Heart right ventricle (tissue), 16 donors: ENCODE measurements around the gene NMUR1. TPM values are rescaled to one million over a fixed set of nuclear protein-coding genes. Genes with fewer than 3 reads are reported as not detected.

Source experiments
- ATAC-seq, 8 donors: fragments of 200-7000 bp; cut with Tn5 transposase; one replicate each; pipeline ENCODE4 v1.9.1; 2020; ENCODE audit warnings: mild to moderate bottlenecking in 8 of 8, moderate library complexity in 8 of 8, moderate number of reproducible peaks in 1 of 8
- DNase-seq, 2 donors: peaks; one replicate each; pipeline ENCODE4 v3.0.0-alpha.2; 2020
- H3K27ac ChIP-seq, 10 donors: fragments of 200-600 bp; sonication (generic) in 2 of 10; one replicate each; pipeline versions ENCODE4 v1.5.0 to v1.8.0; 2020 to 2022; ENCODE audit warnings: mild to moderate bottlenecking in 3 of 10
- H3K27me3 ChIP-seq, 7 donors: fragments of 200-600 bp; one replicate each; pipeline ENCODE4 v1.8.0; 2021 to 2022; ENCODE audit warnings: mild to moderate bottlenecking in 2 of 7
- H3K36me3 ChIP-seq, 9 donors: fragments of 200-600 bp; sonication (generic) in 1 of 9; one replicate each; pipeline versions ENCODE4 v1.5.0 to v1.8.0; 2020 to 2022; ENCODE audit warnings: mild to moderate bottlenecking in 2 of 9
- H3K4me1 ChIP-seq, 9 donors: fragments of 200-600 bp; sonication (generic) in 1 of 9; one replicate each; pipeline versions ENCODE4 v1.5.0 to v1.8.0; 2020 to 2022; ENCODE audit warnings: mild to moderate bottlenecking in 4 of 9
- H3K4me3 ChIP-seq, 10 donors: fragments of 200-600 bp; sonication (generic) in 2 of 10; one replicate each; pipeline versions ENCODE4 v1.5.0 to v1.8.0; 2020 to 2022; ENCODE audit warnings: mild to moderate bottlenecking in 7 of 10, moderate library complexity in 2 of 10
- H3K9me3 ChIP-seq, 11 donors: fragments of 200-600 bp in 10 of 11; sonication (generic) in 2 of 11; one replicate each; pipeline versions ENCODE4 v1.5.0 to v1.8.0; 2013 to 2022; ENCODE audit warnings: mild to moderate bottlenecking in 2 of 11, control low read depth in 1 of 11, moderate library complexity in 1 of 11
- CTCF ChIP-seq, 9 donors: fragments of 200-600 bp; sonication (generic) in 2 of 9; IDR thresholded peaks; one replicate each; pipeline versions ENCODE4 v1.5.0 to v1.8.0; 2021 to 2022; ENCODE audit warnings: antibody characterized with exemption in 9 of 9, mild to moderate bottlenecking in 5 of 9, moderate library complexity in 1 of 9
- WGBS, 2 donors: extraction: QIAGEN DNeasy Blood & Tissue Kit; methylation state at CpG; one replicate each; pipeline ENCODE4 v1.1.7; 2013; ENCODE audit warnings: inconsistent platforms in 1 of 2; 5-methylcytosine and 5-hydroxymethylcytosine counted together
- intact Hi-C, 10 donors: fragments of 100-400 bp; cut with DNase I; formaldehyde crosslinking; loops; one replicate each; pipeline versions ENCODE4 v1.11.1 to v1.14.2; 2022
- polyA plus RNA-seq, 2 donors: library from polyadenylated mRNA; stranded (reverse); fragments of 200-250 nt; gene quantifications; one replicate each; pipeline ENCODE4 v1.2.3, GENCODE V29; 2013
- total RNA-seq, 10 donors: library from RNA; stranded (reverse); fragmentation: NEBNext Ultra II Directional in 3 of 10; extraction: Animal tissue kit (Norgen Biotek cat#: 25700) in 3 of 10; gene quantifications; one replicate each; pipeline versions ENCODE4 v1.2.1 to v1.2.4, GENCODE V29; 2021 to 2023
- donor health status: Arrhythmogenic right ventricular cardiomyopathy.
- donor health status: ischemic (EF 13 %, LVEDD 7.1; RV severe dilation, severe dysfunction).
- donor health status: healthy with polysubstance abuse.
- donor health status: DM: no; HTN: yes; CAD: no.
- donor health status: DM: no; HTN: no; CAD: no.
- donor health status: ischemic (EF 25% LVEDD 6.9; RV normal size, moderate dysfunction).
- donor health status: ischemic (EF 25% LVEDD 5.7; RV mildly dilated, moderate dysfunction).
- donor health status: healthy.
- donor health status: DM: yes; HTN: yes; CAD: no.
- donor health status: Ischemic cardiomyopathy.
- donor health status: ischemic (EF 35%, LVEDD 5.7; RV mildly dilated, moderate dysfunction).
- donor health status: nonischemic (EF 11% LVEDD 7.7; RV severe dilation, severe dysfunction).
- donor health status: DM: yes; HTN: yes; CAD: no.
- donor health status: PGD.
- donor health status: ischemic (EF 29% LVEDD 5.4; RV normal size, mild dysfunction).
- donor health status: nonischemic (EF 23%, LVEDD 6.1; RV moderate dilation, normal function).

Gene NMUR1
- total and polyA plus RNA-seq, 12 donors: 0.10 to 0.82 (median 0.35) TPM; not detected in 1

GRCh38 chr2:231545105-231545902 lies 15.1 kb upstream of the NMUR1 start:
- intact Hi-C loops: no loop called here
- no peak for TF ChIP-seq CTCF (IDR thresholded peaks at IDR 0.05)
- H3K4me1 ChIP-seq: peaks cover 9 to 34% (median 24%) of the 10 kb centered on the region in 9 donors
- WGBS, 2 donors: 21 to 34% methylated on average over 14 of the region's 14 CpGs
- DNase-seq: peak; percentile 56 to 59
- peak; percentile 50 to 85 (median 75) for ATAC-seq
- no peaks in the 10 kb centered on the region for H3K36me3 ChIP-seq
- peaks cover 0 to 74% (median 0%) of the 10 kb centered on the region in 7 donors for H3K27me3 ChIP-seq
- H3K4me3 ChIP-seq: no peak overlapping the region
- H3K27ac ChIP-seq: peak overlapping the region; percentile 35 to 86 (median 76)
- H3K9me3 ChIP-seq: peaks cover 0 to 16% (median 8%) of the 10 kb centered on the region in 11 donors

GRCh38 chr2:231542136-231542535 lies 11.9 kb upstream of the NMUR1 start:
- WGBS, 2 donors: 39 to 41% methylated on average over 3 of the region's 3 CpGs
- Histone ChIP-seq H3K27me3 (peaks cover 0 to 66% (median 0%) of the 10 kb centered on the region in 7 donors), H3K4me3 (no peak overlapping the region), H3K4me1 (peaks cover 9 to 39% (median 24%) of the 10 kb centered on the region in 9 donors), H3K27ac (peak overlapping the region; percentile 27 to 90 (median 76)), H3K9me3 (peaks cover 0 to 16% (median 8%) of the 10 kb centered on the region in 11 donors), H3K36me3 (no peaks in the 10 kb centered on the region)
- intact Hi-C loops: no loop called here
- ATAC-seq: peak in 7 of 8 donors; percentile 32 to 80 (median 61)
- DNase-seq: no peak
- no peak for TF ChIP-seq CTCF (IDR thresholded peaks at IDR 0.05)

GRCh38 chr2:231541645-231542044 lies 11.4 kb upstream of the NMUR1 start:
- intact Hi-C loops: no loop called here
- Histone ChIP-seq H3K27me3 (peaks cover 0 to 67% (median 0%) of the 10 kb centered on the region in 7 donors), H3K4me3 (no peak overlapping the region), H3K36me3 (no peaks in the 10 kb centered on the region), H3K4me1 (peaks cover 9 to 39% (median 24%) of the 10 kb centered on the region in 9 donors), H3K9me3 (peaks cover 0 to 16% (median 8%) of the 10 kb centered on the region in 11 donors), H3K27ac (peak overlapping the region; percentile 27 to 90 (median 76))
- ATAC-seq (peak in 6 of 8 donors; percentile 15 to 48 (median 28)), DNase-seq (no peak)
- 46 to 52% methylated on average over 11 of the region's 11 CpGs for WGBS, 2 donors
- TF ChIP-seq CTCF (IDR thresholded peaks at IDR 0.05): peak in 2 of 9 donors; percentile 21 to 22

- Histone ChIP-seq H3K36me3 (no peaks in the 10 kb centered on the region), H3K27me3 (peaks cover 0 to 72% (median 0%) of the 10 kb centered on the region in 7 donors), H3K9me3 (peaks cover 0 to 16% (median 8%) of the 10 kb centered on the region in 11 donors), H3K27ac (no peak overlapping the region), H3K4me3 (no peak overlapping the region), H3K4me1 (peaks cover 0 to 35% (median 8%) of the 10 kb centered on the region in 9 donors)
- no peak for TF ChIP-seq CTCF (IDR thresholded peaks at IDR 0.05)
- intact Hi-C loops: no loop called here
- 81 to 83% methylated on average over 4 of the region's 4 CpGs for WGBS, 2 donors
- ATAC-seq (no peak), DNase-seq (no peak)
Measured at GRCh38 chr2:231539991-231540390, 9.7 kb upstream of the NMUR1 start.
